Effector memory CD4-positive, alpha-beta T cell (primary cell): Measurements from ENCODE around the gene HINT2.

Experiments used
- DNase-seq, 3 donors: peaks; one replicate each; pipeline ENCODE4 v3.0.0-alpha.2; 2020
- H3K27ac ChIP-seq: 2 replicates; pipeline ENCODE4 v1.7.0; 2013; ENCODE audit warnings: mild to moderate bottlenecking, low read length, moderate library complexity; ENCODE audit not compliant: insufficient read depth, poor library complexity, severe bottlenecking
- H3K27me3 ChIP-seq: replicated peaks from 2 replicates; pipeline ENCODE4 v1.7.0; 2013; ENCODE audit warnings: mild to moderate bottlenecking, low read length; ENCODE audit not compliant: insufficient read depth, control insufficient read depth, poor library complexity, severe bottlenecking
- H3K36me3 ChIP-seq: 2 replicates; pipeline ENCODE4 v1.7.0; 2013; ENCODE audit warnings: mild to moderate bottlenecking, low read length, moderate library complexity; ENCODE audit not compliant: control insufficient read depth, insufficient read depth
- H3K4me1 ChIP-seq: 2 replicates; pipeline ENCODE4 v1.7.0; 2013; ENCODE audit warnings: low read length, mild to moderate bottlenecking; ENCODE audit not compliant: control insufficient read depth, insufficient read depth, poor library complexity, severe bottlenecking
- H3K4me3 ChIP-seq: 2 replicates; pipeline ENCODE4 v1.7.0; 2013; ENCODE audit warnings: low read length, low read depth, mild to moderate bottlenecking; ENCODE audit not compliant: insufficient read depth, poor library complexity, severe bottlenecking
- H3K9me3 ChIP-seq: 2 replicates; pipeline ENCODE4 v1.7.0; 2013; ENCODE audit warnings: mild to moderate bottlenecking, low read length, moderate library complexity; ENCODE audit not compliant: control insufficient read depth

Gene HINT2

GRCh38 chr9:35829084-35829763, 14.4 kb upstream of the HINT2 start, which contains the start of gene TMEM8B:
TSS of gene TMEM8B (plus strand) at chr9:35829228. CDS start at chr9:35829448, 220 bp downstream.
- Histone ChIP-seq H3K27ac (peak within 1 kb of the TSS; percentile 74), H3K4me1 (peaks cover 11% of the 10 kb centered on the region), H3K27me3 (no peaks in the 10 kb centered on the region)

GRCh38 chr9:35828716-35829083, 13.9 kb upstream of the HINT2 start, which contains the start of gene FAM221B:
TSS of gene FAM221B (minus strand) at chr9:35828732. CDS start at chr9:35826161, 2,571 bp downstream.
- Histone ChIP-seq H3K4me3 (peak within 1 kb of the TSS; percentile 79), H3K9me3 (no peaks in the 10 kb centered on the region), H3K27me3 (no peaks in the 10 kb centered on the region), H3K36me3 (no peaks in the 10 kb centered on the region), H3K27ac (peak within 1 kb of the TSS; percentile 74), H3K4me1 (peaks cover 11% of the 10 kb centered on the region)
- DNase-seq = peak in 2 of 3 donors; percentile 9 to 23

More at GRCh38 chr9:35829084-35829763, 14.4 kb upstream of the HINT2 start, which contains the start of gene TMEM8B:
- H3K36me3 ChIP-seq = no peaks in the 10 kb centered on the region
- H3K4me3 ChIP-seq = peak within 1 kb of the TSS; percentile 79
- H3K9me3 ChIP-seq = no peaks in the 10 kb centered on the region
- DNase-seq = peak; percentile 86 to 92 (median 90)

- H3K4me3 ChIP-seq = no peak overlapping the region
- H3K27ac ChIP-seq = no peak overlapping the region
- H3K36me3 ChIP-seq = no peaks in the 10 kb centered on the region
- H3K4me1 ChIP-seq = peaks cover 11% of the 10 kb centered on the region
- no peaks in the 10 kb centered on the region for H3K27me3 ChIP-seq
- DNase-seq = no peak
- H3K9me3 ChIP-seq = no peaks in the 10 kb centered on the region
These were observed 12.6 kb upstream of the HINT2 start for GRCh38 chr9:35827486-35827885.

- Histone ChIP-seq H3K4me1 (peaks cover 11% of the 10 kb centered on the region), H3K27ac (no peak overlapping the region), H3K27me3 (no peaks in the 10 kb centered on the region), H3K4me3 (no peak overlapping the region), H3K36me3 (no peaks in the 10 kb centered on the region), H3K9me3 (no peaks in the 10 kb centered on the region)
- peak in 1 of 3 donors; percentile 12 for DNase-seq
These were observed 11.3 kb upstream of the HINT2 start for GRCh38 chr9:35826071-35826701.

- H3K4me1 ChIP-seq = no peaks in the 10 kb centered on the region
- no peak for DNase-seq
- H3K27me3 ChIP-seq = no peaks in the 10 kb centered on the region
- H3K27ac ChIP-seq = no peak overlapping the region
- H3K36me3 ChIP-seq = no peaks in the 10 kb centered on the region
- no peak overlapping the region for H3K4me3 ChIP-seq
- H3K9me3 ChIP-seq = no peaks in the 10 kb centered on the region
These were observed 8.1 kb upstream of the HINT2 start for GRCh38 chr9:35822926-35823325.

- DNase-seq = no peak
- H3K9me3 ChIP-seq = no peaks in the 10 kb centered on the region
- H3K36me3 ChIP-seq = no peaks in the 10 kb centered on the region
- H3K4me1 ChIP-seq = no peaks in the 10 kb centered on the region
- no peak overlapping the region for H3K4me3 ChIP-seq
- no peak overlapping the region for H3K27ac ChIP-seq
- H3K27me3 ChIP-seq = no peaks in the 10 kb centered on the region
These were observed 5.2 kb upstream of the HINT2 start for GRCh38 chr9:35820076-35820475.

- no peak for DNase-seq
- H3K27ac ChIP-seq = no peak overlapping the region
- no peaks in the 10 kb centered on the region for H3K27me3 ChIP-seq
These were observed 3.5 kb upstream of the HINT2 start for GRCh38 chr9:35818341-35818740.

GRCh38 chr9:35816708-35817107, 1.9 kb upstream of the HINT2 start:
- Histone ChIP-seq H3K9me3 (no peaks in the 10 kb centered on the region), H3K27me3 (no peaks in the 10 kb centered on the region), H3K36me3 (no peaks in the 10 kb centered on the region), H3K4me3 (no peak overlapping the region), H3K27ac (no peak overlapping the region), H3K4me1 (peaks cover 17% of the 10 kb centered on the region)
- no peak for DNase-seq

More at GRCh38 chr9:35818341-35818740, 3.5 kb upstream of the HINT2 start:
- Histone ChIP-seq H3K36me3 (no peaks in the 10 kb centered on the region), H3K4me1 (peaks cover 11% of the 10 kb centered on the region), H3K9me3 (no peaks in the 10 kb centered on the region), H3K4me3 (no peak overlapping the region)

GRCh38 chr9:35814106-35814840, 569 bp downstream of the HINT2 start:
- peaks cover 1% of the 10 kb centered on the region for H3K36me3 ChIP-seq
- H3K4me3 ChIP-seq = peak overlapping the region; percentile 81
- no peaks in the 10 kb centered on the region for H3K9me3 ChIP-seq
- peak overlapping the region; percentile 84 for H3K27ac ChIP-seq
- peak in 1 of 3 donors; percentile 16 for DNase-seq
- H3K27me3 ChIP-seq = no peaks in the 10 kb centered on the region
- peaks cover 22% of the 10 kb centered on the region for H3K4me1 ChIP-seq
